ENCODE measurements around the gene MRPL37.

The MRPL37 gene

DNA sequence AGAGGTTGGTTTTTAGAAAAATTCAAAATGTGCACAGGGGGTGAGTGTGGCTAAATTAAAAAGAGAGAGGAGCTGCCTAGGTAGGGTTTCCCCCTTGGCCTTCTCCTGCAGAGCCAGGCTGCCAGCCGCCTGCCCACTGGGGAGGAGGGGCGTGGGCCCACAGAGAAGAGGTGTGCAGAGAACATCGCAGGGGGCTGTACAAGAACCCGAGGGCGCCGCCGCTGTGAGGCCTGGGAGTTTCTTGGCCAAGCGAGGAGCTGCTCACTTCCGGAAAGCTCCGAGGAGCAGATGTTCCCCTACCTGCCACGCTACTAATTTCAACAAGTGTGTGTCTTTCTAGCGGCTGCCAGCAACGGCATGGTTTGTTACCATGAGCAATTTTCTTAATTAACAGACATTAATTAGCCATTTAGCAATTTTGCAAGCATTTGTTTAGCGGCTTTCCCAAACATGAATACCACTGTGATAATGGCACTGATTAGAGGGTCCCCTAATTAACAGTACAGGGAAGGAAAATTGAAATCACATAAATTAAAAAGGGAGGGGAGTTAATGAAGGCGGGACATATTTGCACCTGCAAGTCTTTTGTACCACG, 59.7 kb downstream of the MRPL37 start:
- Histone ChIP-seq H3K36me3 (ENCODE audit: control insufficient read depth, insufficient read depth, low read length) (peaks cover 10% of the 10 kb centered on the region), H3K4me1 (ENCODE audit: control insufficient read depth, insufficient read depth, low read length, poor library complexity, severe bottlenecking) (no peaks in the 10 kb centered on the region), H3K4me3 (ENCODE audit: insufficient read depth, low read depth, low read length, poor library complexity, severe bottlenecking) (no peak overlapping the region), H3K9me3 (ENCODE audit: control insufficient read depth, low read length) (no peaks in the 10 kb centered on the region), H3K27ac (ENCODE audit: insufficient read depth, low read length, poor library complexity, severe bottlenecking) (no peak overlapping the region), H3K27me3 (replicated peaks; ENCODE audit: control insufficient read depth, insufficient read depth, low read length, poor library complexity, severe bottlenecking) (no peaks in the 10 kb centered on the region)
- no peak for DNase-seq

GRCh38 chr1:54260810-54261209, 60.8 kb downstream of the MRPL37 start:
- DNase-seq = no peak
- peaks cover 10% of the 10 kb centered on the region for H3K36me3 ChIP-seq (ENCODE audit: control insufficient read depth, insufficient read depth, low read length)
- H3K27me3 ChIP-seq (replicated peaks; ENCODE audit: control insufficient read depth, insufficient read depth, low read length, poor library complexity, severe bottlenecking) = no peaks in the 10 kb centered on the region
- no peak overlapping the region for H3K27ac ChIP-seq (ENCODE audit: insufficient read depth, low read length, poor library complexity, severe bottlenecking)
- H3K4me3 ChIP-seq (ENCODE audit: insufficient read depth, low read depth, low read length, poor library complexity, severe bottlenecking) = no peak overlapping the region
- no peaks in the 10 kb centered on the region for H3K4me1 ChIP-seq (ENCODE audit: control insufficient read depth, insufficient read depth, low read length, poor library complexity, severe bottlenecking)
- no peaks in the 10 kb centered on the region for H3K9me3 ChIP-seq (ENCODE audit: control insufficient read depth, low read length)

DNA sequence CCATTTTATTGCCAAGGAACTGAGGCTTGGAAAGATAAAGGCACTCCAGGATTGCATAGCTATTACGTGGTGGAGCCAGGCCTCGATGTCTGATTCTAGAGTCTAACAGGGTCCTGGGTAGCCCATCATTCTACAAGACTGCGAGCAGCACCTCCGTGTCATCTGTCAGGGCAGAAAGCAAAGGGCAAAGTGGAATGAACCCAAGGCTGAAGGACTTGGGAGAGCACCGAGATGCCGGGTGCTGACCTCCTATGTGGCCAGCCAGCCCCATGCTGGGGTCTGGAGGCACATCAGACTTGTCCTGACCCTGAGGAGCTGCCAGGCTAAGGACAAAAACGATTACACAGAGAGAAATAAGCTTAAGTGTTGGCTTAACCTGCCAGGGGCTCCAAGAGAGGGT, 62.3 kb downstream of the MRPL37 start:
- H3K4me1 ChIP-seq (ENCODE audit: control insufficient read depth, insufficient read depth, low read length, poor library complexity, severe bottlenecking) = no peaks in the 10 kb centered on the region
- H3K27me3 ChIP-seq (replicated peaks; ENCODE audit: control insufficient read depth, insufficient read depth, low read length, poor library complexity, severe bottlenecking) = no peaks in the 10 kb centered on the region
- no peaks in the 10 kb centered on the region for H3K9me3 ChIP-seq (ENCODE audit: control insufficient read depth, low read length)
- no peak overlapping the region for H3K4me3 ChIP-seq (ENCODE audit: insufficient read depth, low read depth, low read length, poor library complexity, severe bottlenecking)
- peaks cover 10% of the 10 kb centered on the region for H3K36me3 ChIP-seq (ENCODE audit: control insufficient read depth, insufficient read depth, low read length)
- no peak overlapping the region for H3K27ac ChIP-seq (ENCODE audit: insufficient read depth, low read length, poor library complexity, severe bottlenecking)
- no peak for DNase-seq

- Histone ChIP-seq H3K4me3 (ENCODE audit: insufficient read depth, low read depth, low read length, poor library complexity, severe bottlenecking) (no peak overlapping the region), H3K36me3 (ENCODE audit: control insufficient read depth, insufficient read depth, low read length) (peaks cover 10% of the 10 kb centered on the region), H3K27me3 (replicated peaks; ENCODE audit: control insufficient read depth, insufficient read depth, low read length, poor library complexity, severe bottlenecking) (no peaks in the 10 kb centered on the region), H3K9me3 (ENCODE audit: control insufficient read depth, low read length) (no peaks in the 10 kb centered on the region), H3K27ac (ENCODE audit: insufficient read depth, low read length, poor library complexity, severe bottlenecking) (no peak overlapping the region), H3K4me1 (ENCODE audit: control insufficient read depth, insufficient read depth, low read length, poor library complexity, severe bottlenecking) (no peaks in the 10 kb centered on the region)
- no peak for DNase-seq
Observed at GRCh38 chr1:54263601-54264226, 63.7 kb downstream of the MRPL37 start.

DNA sequence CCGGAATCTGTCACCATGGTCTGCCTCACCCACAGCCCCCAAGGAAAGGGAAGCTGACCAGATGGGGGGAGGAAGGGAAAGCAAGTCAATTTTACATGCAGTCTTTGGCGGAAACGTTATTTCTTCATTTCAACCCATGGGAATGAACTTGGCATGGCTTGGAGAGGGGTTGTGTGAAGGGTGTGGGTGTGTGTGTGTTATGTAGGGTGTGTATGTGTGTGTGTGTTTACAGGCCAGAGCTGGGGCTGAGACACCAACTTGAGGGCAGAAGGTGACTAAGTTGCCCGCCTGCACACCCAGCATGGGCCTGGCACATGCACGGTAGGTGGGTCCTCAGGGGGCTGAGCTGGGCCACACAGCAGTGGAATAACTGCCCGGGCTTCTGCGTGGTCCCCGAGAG, 65.2 kb downstream of the MRPL37 start:
- no peaks in the 10 kb centered on the region for H3K27me3 ChIP-seq (replicated peaks; ENCODE audit: control insufficient read depth, insufficient read depth, low read length, poor library complexity, severe bottlenecking)
- H3K36me3 ChIP-seq (ENCODE audit: control insufficient read depth, insufficient read depth, low read length) = peaks cover 9% of the 10 kb centered on the region
- H3K9me3 ChIP-seq (ENCODE audit: control insufficient read depth, low read length) = no peaks in the 10 kb centered on the region
- H3K27ac ChIP-seq (ENCODE audit: insufficient read depth, low read length, poor library complexity, severe bottlenecking) = no peak overlapping the region
- no peak overlapping the region for H3K4me3 ChIP-seq (ENCODE audit: insufficient read depth, low read depth, low read length, poor library complexity, severe bottlenecking)
- no peaks in the 10 kb centered on the region for H3K4me1 ChIP-seq (ENCODE audit: control insufficient read depth, insufficient read depth, low read length, poor library complexity, severe bottlenecking)
- no peak for DNase-seq

DNA sequence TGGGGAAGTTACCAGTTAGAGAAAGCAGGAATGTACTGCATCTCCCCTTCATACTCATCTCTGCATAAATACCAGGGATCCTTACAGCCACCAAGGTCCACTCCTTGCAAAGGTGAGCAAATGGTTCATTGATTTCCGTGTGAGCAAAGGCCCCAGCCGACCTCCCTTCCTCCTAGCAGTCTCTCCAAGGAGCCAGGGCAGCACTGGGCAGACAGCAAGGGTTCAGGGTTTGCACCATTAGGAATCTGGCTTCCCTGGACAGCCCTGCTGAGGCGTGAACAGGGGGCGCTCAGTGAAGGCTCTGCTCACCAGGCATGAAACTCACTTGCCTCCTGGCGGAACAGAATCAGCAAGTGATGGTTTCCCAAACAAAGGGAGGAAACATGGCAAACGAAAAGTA, 65.7 kb downstream of the MRPL37 start:
- Histone ChIP-seq H3K9me3 (ENCODE audit: control insufficient read depth, low read length) (no peaks in the 10 kb centered on the region), H3K4me1 (ENCODE audit: control insufficient read depth, insufficient read depth, low read length, poor library complexity, severe bottlenecking) (no peaks in the 10 kb centered on the region), H3K4me3 (ENCODE audit: insufficient read depth, low read depth, low read length, poor library complexity, severe bottlenecking) (no peak overlapping the region), H3K27me3 (replicated peaks; ENCODE audit: control insufficient read depth, insufficient read depth, low read length, poor library complexity, severe bottlenecking) (no peaks in the 10 kb centered on the region), H3K36me3 (ENCODE audit: control insufficient read depth, insufficient read depth, low read length) (peaks cover 4% of the 10 kb centered on the region), H3K27ac (ENCODE audit: insufficient read depth, low read length, poor library complexity, severe bottlenecking) (no peak overlapping the region)
- no peak for DNase-seq

GRCh38 chr1:54266195-54266594, 66.2 kb downstream of the MRPL37 start:
- Histone ChIP-seq H3K36me3 (ENCODE audit: control insufficient read depth, insufficient read depth, low read length) (peaks cover 4% of the 10 kb centered on the region), H3K4me1 (ENCODE audit: control insufficient read depth, insufficient read depth, low read length, poor library complexity, severe bottlenecking) (no peaks in the 10 kb centered on the region), H3K27me3 (replicated peaks; ENCODE audit: control insufficient read depth, insufficient read depth, low read length, poor library complexity, severe bottlenecking) (no peaks in the 10 kb centered on the region)

GRCh38 chr1:54266908-54267307, 66.9 kb downstream of the MRPL37 start:
- Histone ChIP-seq H3K4me1 (ENCODE audit: control insufficient read depth, insufficient read depth, low read length, poor library complexity, severe bottlenecking) (no peaks in the 10 kb centered on the region), H3K36me3 (ENCODE audit: control insufficient read depth, insufficient read depth, low read length) (peaks cover 7% of the 10 kb centered on the region), H3K27ac (ENCODE audit: insufficient read depth, low read length, poor library complexity, severe bottlenecking) (no peak overlapping the region), H3K9me3 (ENCODE audit: control insufficient read depth, low read length) (no peaks in the 10 kb centered on the region), H3K27me3 (replicated peaks; ENCODE audit: control insufficient read depth, insufficient read depth, low read length, poor library complexity, severe bottlenecking) (no peaks in the 10 kb centered on the region), H3K4me3 (ENCODE audit: insufficient read depth, low read depth, low read length, poor library complexity, severe bottlenecking) (no peak overlapping the region)
- no peak for DNase-seq

More at GRCh38 chr1:54266195-54266594, 66.2 kb downstream of the MRPL37 start:
- no peaks in the 10 kb centered on the region for H3K9me3 ChIP-seq (ENCODE audit: control insufficient read depth, low read length)
- no peak overlapping the region for H3K4me3 ChIP-seq (ENCODE audit: insufficient read depth, low read depth, low read length, poor library complexity, severe bottlenecking)
- H3K27ac ChIP-seq (ENCODE audit: insufficient read depth, low read length, poor library complexity, severe bottlenecking) = no peak overlapping the region
- no peak for DNase-seq

Data from effector memory CD4-positive, alpha-beta T cell (primary cell).